ENCODE results near the gene RGS6. TPM values are rescaled to one million over a fixed set of nuclear protein-coding genes. Genes with fewer than 3 reads are reported as not detected.

The RGS6 gene
- total RNA-seq, 1 experiment from 2014 or later = not detected

GRCh38 chr14:72305561-72305960, 373.3 kb downstream of the RGS6 start:
- no peaks in the 10 kb centered on the region for H3K4me1 ChIP-seq (ENCODE audit: insufficient read depth, low read length)
- ChIA-PET POLR2A (ENCODE audit: unreplicated experiment) (no interaction called here), CTCF (no interaction called here)
- no peak overlapping the region for H3K9ac ChIP-seq (ENCODE audit: low read length)
- H2AFZ ChIP-seq (ENCODE audit: low read length) = no peak overlapping the region
- peaks cover 12% of the 10 kb centered on the region for H3K9me3 ChIP-seq (ENCODE audit: low read length)
- H4K20me1 ChIP-seq (ENCODE audit: low read length) = no peaks in the 10 kb centered on the region
- peaks cover 39% of the 10 kb centered on the region for H3K27me3 ChIP-seq (ENCODE audit: low read length)
- DNase-seq (no peak), ATAC-seq (no peak)
- no peaks in the 10 kb centered on the region for H3K79me2 ChIP-seq (ENCODE audit: low read length)
- TF ChIP-seq EZH2 (IDR thresholded peaks at IDR 0.05; ENCODE audit: low read length, unreplicated experiment) (no peak), CTCF (conservative IDR thresholded peaks at IDR 0.05; ENCODE audit: low read depth, low read length) (no peak), EZH2phosphoT487 (IDR thresholded peaks at IDR 0.05; ENCODE audit: borderline replicate concordance, low read length) (no peak)
- H3K27ac ChIP-seq (ENCODE audit: low read length) = no peak overlapping the region
- no peaks in the 10 kb centered on the region for H3K36me3 ChIP-seq (ENCODE audit: low read depth, low read length)
- H3K4me2 ChIP-seq (ENCODE audit: low read length) = no peak overlapping the region
- H3K9me2 ChIP-seq (replicated peaks; ENCODE audit: low read length) = no peaks in the 10 kb centered on the region
- no peak overlapping the region for H3K4me3 ChIP-seq (ENCODE audit: low read length)
- no peaks in the 10 kb centered on the region for H3F3A ChIP-seq (ENCODE audit: low read length, unreplicated experiment)
- intact Hi-C loops (cut with micrococcal nuclease) = no loop called here
- BruUV-seq (replicated peaks) = no TSS peak

DNA sequence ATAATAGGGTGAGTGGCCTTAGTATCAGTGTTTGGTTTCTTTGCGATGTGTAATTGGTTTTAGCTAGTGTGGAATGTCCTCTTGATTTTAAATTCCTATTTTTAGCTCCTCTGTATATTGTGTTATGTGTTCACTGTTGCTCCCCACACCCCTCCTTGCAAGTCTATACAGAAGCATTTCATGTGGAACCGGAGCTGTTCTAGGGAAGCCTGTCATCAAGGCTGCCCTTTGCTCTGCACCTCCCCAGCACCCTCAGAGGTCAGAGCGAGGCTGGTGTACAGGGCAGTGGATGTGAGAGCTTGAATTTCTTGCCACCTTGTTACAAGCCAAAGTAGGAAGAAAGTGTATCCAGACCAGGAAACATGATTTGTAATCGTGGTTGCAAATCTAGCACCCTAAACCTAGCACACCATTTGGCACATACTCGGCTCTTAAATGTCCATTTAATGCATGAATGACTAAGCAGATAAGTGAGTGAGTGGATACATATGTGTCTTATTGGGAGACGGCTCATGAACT, 376.8 kb downstream of the RGS6 start:
- H3F3A ChIP-seq (ENCODE audit: low read length, unreplicated experiment) = no peaks in the 10 kb centered on the region
- no peak overlapping the region for H3K4me2 ChIP-seq (ENCODE audit: low read length)
- ATAC-seq = no peak
- H3K79me2 ChIP-seq (ENCODE audit: low read length) = no peaks in the 10 kb centered on the region
- no peaks in the 10 kb centered on the region for H3K9me2 ChIP-seq (replicated peaks; ENCODE audit: low read length)
- intact Hi-C loops (cut with micrococcal nuclease) = no loop called here
- BruUV-seq (replicated peaks) = no TSS peak
- no peak for DNase-seq
- peaks cover 12% of the 10 kb centered on the region for H3K9me3 ChIP-seq (ENCODE audit: low read length)
- CTCF ChIA-PET = no interaction called here
- no peaks in the 10 kb centered on the region for H3K36me3 ChIP-seq (ENCODE audit: low read depth, low read length)
- no peak overlapping the region for H3K27ac ChIP-seq (ENCODE audit: low read length)
- H3K4me1 ChIP-seq (ENCODE audit: insufficient read depth, low read length) = no peaks in the 10 kb centered on the region
- POLR2A ChIA-PET (ENCODE audit: unreplicated experiment) = no interaction called here
- no peak overlapping the region for H3K9ac ChIP-seq (ENCODE audit: low read length)
- H3K27me3 ChIP-seq (ENCODE audit: low read length) = peaks cover 54% of the 10 kb centered on the region
- TF ChIP-seq EZH2phosphoT487 (IDR thresholded peaks at IDR 0.05; ENCODE audit: borderline replicate concordance, low read length) (no peak), EZH2 (IDR thresholded peaks at IDR 0.05; ENCODE audit: low read length, unreplicated experiment) (no peak), CTCF (conservative IDR thresholded peaks at IDR 0.05; ENCODE audit: low read depth, low read length) (no peak)
- H4K20me1 ChIP-seq (ENCODE audit: low read length) = no peaks in the 10 kb centered on the region
- no peak overlapping the region for H2AFZ ChIP-seq (ENCODE audit: low read length)
- H3K4me3 ChIP-seq (ENCODE audit: low read length) = no peak overlapping the region

GRCh38 chr14:72311116-72311515, 378.9 kb downstream of the RGS6 start:
- Histone ChIP-seq H3K4me1 (ENCODE audit: insufficient read depth, low read length) (no peaks in the 10 kb centered on the region), H3K9me2 (replicated peaks; ENCODE audit: low read length) (no peaks in the 10 kb centered on the region), H4K20me1 (ENCODE audit: low read length) (no peaks in the 10 kb centered on the region), H3K27ac (ENCODE audit: low read length) (no peak overlapping the region), H3K9ac (ENCODE audit: low read length) (no peak overlapping the region), H3K27me3 (ENCODE audit: low read length) (peaks cover 66% of the 10 kb centered on the region), H3K4me3 (ENCODE audit: low read length) (no peak overlapping the region), H3K4me2 (ENCODE audit: low read length) (no peak overlapping the region), H3K36me3 (ENCODE audit: low read depth, low read length) (no peaks in the 10 kb centered on the region), H2AFZ (ENCODE audit: low read length) (no peak overlapping the region), H3K9me3 (ENCODE audit: low read length) (0 out of 2 replicates have a peak, but pooled peaks cover 5% of the 10 kb centered on the region), H3F3A (ENCODE audit: low read length, unreplicated experiment) (no peaks in the 10 kb centered on the region), H3K79me2 (ENCODE audit: low read length) (no peaks in the 10 kb centered on the region)
- no TSS peak for BruUV-seq (replicated peaks)
- POLR2A ChIA-PET (ENCODE audit: unreplicated experiment) = no interaction called here
- ATAC-seq (no peak), DNase-seq (no peak)
- CTCF ChIA-PET = no interaction called here
- intact Hi-C loops (cut with micrococcal nuclease) = no loop called here
- TF ChIP-seq CTCF (conservative IDR thresholded peaks at IDR 0.05; ENCODE audit: low read depth, low read length) (no peak), EZH2 (IDR thresholded peaks at IDR 0.05; ENCODE audit: low read length, unreplicated experiment) (no peak), EZH2phosphoT487 (IDR thresholded peaks at IDR 0.05; ENCODE audit: borderline replicate concordance, low read length) (no peak)
